ENCODE data around the gene THRB. TPM values are rescaled to one million over a fixed set of nuclear protein-coding genes. Genes with fewer than 3 reads are reported as not detected.

Gene THRB
- total and polyA plus RNA-seq, 9 of the 15 experiments (the other 6 are each of a cell fraction or from before 2014, with no cell fraction given) = 1.7 to 14.9 (median 6.9) TPM

DNA sequence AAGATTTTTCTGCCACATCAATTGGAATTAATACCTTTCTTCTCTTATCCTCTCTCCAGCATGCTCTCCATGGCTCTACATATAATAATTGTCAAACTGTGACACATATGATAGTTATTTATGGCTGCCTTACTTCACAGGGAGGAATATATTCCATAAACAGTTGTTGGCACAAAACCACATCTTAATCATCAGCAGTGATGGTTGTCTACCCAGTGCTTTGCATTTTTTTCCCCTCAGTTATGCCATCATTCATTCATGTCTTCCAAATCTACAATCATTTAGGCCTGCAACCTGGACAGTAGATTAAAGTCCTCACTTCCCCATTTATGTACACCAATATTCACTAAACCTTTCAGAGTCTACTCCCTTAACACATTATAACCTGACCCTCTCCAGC, 107.7 kb downstream of the THRB start:
- Histone ChIP-seq H3K27me3 (ENCODE audit: control insufficient read depth in 2 of 2, insufficient read depth in 2 of 2, low read length in 2 of 2) (no peaks in the 10 kb centered on the region), H4K20me1 (replicated peaks; ENCODE audit: control insufficient read depth, insufficient read depth, low read length) (no peaks in the 10 kb centered on the region), H3K9me3 (replicated peaks; ENCODE audit: control insufficient read depth, insufficient read depth, low read depth, low read length) (no peaks in the 10 kb centered on the region), H3K9ac (ENCODE audit: insufficient read depth in 1 of 2, low read depth in 2 of 2, low read length in 2 of 2) (no peak overlapping the region), H2AFZ (ENCODE audit: low read depth, low read length) (no peak overlapping the region), H3K9me1 (ENCODE audit: control insufficient read depth, insufficient read depth, low read length) (no peaks in the 10 kb centered on the region), H3K4me2 (ENCODE audit: insufficient read depth, low read length) (no peak overlapping the region), H3K4me3 (no peak overlapping the region), H3K36me3 (ENCODE audit: control insufficient read depth, insufficient read depth, low read length) (no peaks in the 10 kb centered on the region), H3K27ac (ENCODE audit: extremely low read depth, low read depth, low read length) (no peak overlapping the region), H3K79me2 (ENCODE audit: control insufficient read depth, insufficient read depth, low read length) (no peaks in the 10 kb centered on the region; the same call in 2 of the 3 replicates), H3K4me1 (replicated peaks in 1 of 2; ENCODE audit: control insufficient read depth in 2 of 2, insufficient read depth in 2 of 2, low read length in 2 of 2) (no peaks in the 10 kb centered on the region; a peak in 1 of 5 replicates)
- intact Hi-C loops (cut with micrococcal nuclease) (no loop called here), in situ Hi-C loops (cut with MboI) (no loop called here)
- no peak for DNase-seq (ENCODE audit: extremely low read depth in 1 of 4, low spot score in 3 of 4)
- CTCF ChIA-PET (ENCODE audit: low intra/inter-chr PET ratio) = interaction anchor here (0.5 kb wide), 1 partner anchor 388 kb away, joined by 3 read pairs; no protein-coding TSS in a partner anchor
- TF ChIP-seq ZNF24 (IDR thresholded peaks at IDR 0.05) (peak; percentile 79; the same call in 1 of the 2 replicates), ZNF766 (CRISPR knock-in tag; conservative IDR thresholded peaks at IDR 0.05) (no peak), EZH2 (IDR thresholded peaks at IDR 0.05; ENCODE audit: borderline replicate concordance, low read depth, low read length) (no peak), PBX2 (CRISPR knock-in tag; IDR thresholded peaks at IDR 0.05; ENCODE audit: low read depth) (no peak), PBX2 (tag; conservative IDR thresholded peaks at IDR 0.05; ENCODE audit: low read depth) (peak; percentile 50; the same call in 1 of the 2 replicates), SPI1 (IDR thresholded peaks at IDR 0.05; ENCODE audit: borderline replicate concordance, low read depth, low read length) (peak; percentile 73), MEIS2 (IDR thresholded peaks at IDR 0.05; ENCODE audit: partially characterized antibody) (peak; percentile 27)
- no peak for ATAC-seq
- no TSS peak for BruUV-seq (replicated peaks)
- FAIRE-seq = no peak
- POLR2A ChIA-PET = no interaction called here

Measured in K562 (cell line).